Neural crest cell (in vitro differentiated cells): Measurements from ENCODE around the gene PEX7. TPM values are rescaled to one million over a fixed set of nuclear protein-coding genes. Genes with fewer than 3 reads are reported as not detected.

ENCODE experiments used
- DNase-seq: peaks from one replicate; pipeline ENCODE4 v3.0.0; 2021; ENCODE audit warnings: low read depth, mixed read lengths, low spot score
- H3K27ac Mint-ChIP-seq: one replicate; pipeline ENCODE4 v1.8.0; 2021; ENCODE audit warnings: mild to moderate bottlenecking, mixed read lengths; ENCODE audit not compliant: unreplicated experiment
- H3K27me3 Mint-ChIP-seq: 2 replicates; pipeline ENCODE4 v1.8.0; 2021; ENCODE audit warnings: low read depth, mild to moderate bottlenecking, mixed read lengths
- H3K36me3 Mint-ChIP-seq: 2 replicates; pipeline ENCODE4 v1.8.0; 2021; ENCODE audit warnings: low read depth, mild to moderate bottlenecking, mixed read lengths
- H3K4me1 Mint-ChIP-seq: 2 replicates; pipeline ENCODE4 v1.8.0; 2021; ENCODE audit warnings: mixed read lengths
- H3K4me3 Mint-ChIP-seq: one replicate; pipeline ENCODE4 v1.8.0; 2021; ENCODE audit warnings: mild to moderate bottlenecking, mixed read lengths
- H3K9me3 Mint-ChIP-seq: 2 replicates; pipeline ENCODE4 v1.8.0; 2021; ENCODE audit warnings: mixed read lengths
- total RNA-seq: library from RNA; stranded (reverse); gene quantifications from 2 replicates; pipeline ENCODE4 v1.2.1, GENCODE V29; 2021
- TF ChIP-seq, protein P1 (sequence below): fragments of 200-600 bp; sonication (generic); conservative IDR thresholded peaks from 2 replicates; pipeline ENCODE4 v1.5.0; 2021; ENCODE audit warnings: antibody characterized with exemption, mild to moderate bottlenecking

PEX7 gene
- total RNA-seq, 1 donor from 2014 or later, result 5.3 TPM

DNA sequence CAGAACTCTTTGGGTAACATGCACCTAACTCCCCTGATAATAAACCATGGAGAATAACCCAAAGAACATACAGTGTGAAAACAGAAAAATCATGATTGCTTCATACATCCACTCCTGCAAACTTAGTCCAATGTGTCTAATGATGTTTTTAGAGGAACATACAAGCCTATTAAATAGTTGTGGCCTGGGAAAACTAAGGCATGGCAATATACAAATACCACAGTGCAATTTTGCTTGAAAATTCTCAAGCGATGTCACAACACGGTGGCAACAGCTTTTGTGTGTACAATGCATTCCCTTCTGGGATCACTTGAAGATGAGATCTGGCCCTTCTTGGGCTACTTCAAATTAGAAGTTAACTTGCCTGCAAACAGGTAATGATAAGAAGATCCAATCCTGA is 46.8 kb upstream of the PEX7 start:
- H3K36me3 Mint-ChIP-seq, result no peaks in the 10 kb centered on the region
- H3K9me3 Mint-ChIP-seq, result no peaks in the 10 kb centered on the region
- no peak overlapping the region for H3K27ac Mint-ChIP-seq
- TF ChIP-seq, protein P1, sequence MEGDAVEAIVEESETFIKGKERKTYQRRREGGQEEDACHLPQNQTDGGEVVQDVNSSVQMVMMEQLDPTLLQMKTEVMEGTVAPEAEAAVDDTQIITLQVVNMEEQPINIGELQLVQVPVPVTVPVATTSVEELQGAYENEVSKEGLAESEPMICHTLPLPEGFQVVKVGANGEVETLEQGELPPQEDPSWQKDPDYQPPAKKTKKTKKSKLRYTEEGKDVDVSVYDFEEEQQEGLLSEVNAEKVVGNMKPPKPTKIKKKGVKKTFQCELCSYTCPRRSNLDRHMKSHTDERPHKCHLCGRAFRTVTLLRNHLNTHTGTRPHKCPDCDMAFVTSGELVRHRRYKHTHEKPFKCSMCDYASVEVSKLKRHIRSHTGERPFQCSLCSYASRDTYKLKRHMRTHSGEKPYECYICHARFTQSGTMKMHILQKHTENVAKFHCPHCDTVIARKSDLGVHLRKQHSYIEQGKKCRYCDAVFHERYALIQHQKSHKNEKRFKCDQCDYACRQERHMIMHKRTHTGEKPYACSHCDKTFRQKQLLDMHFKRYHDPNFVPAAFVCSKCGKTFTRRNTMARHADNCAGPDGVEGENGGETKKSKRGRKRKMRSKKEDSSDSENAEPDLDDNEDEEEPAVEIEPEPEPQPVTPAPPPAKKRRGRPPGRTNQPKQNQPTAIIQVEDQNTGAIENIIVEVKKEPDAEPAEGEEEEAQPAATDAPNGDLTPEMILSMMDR, result no peak
- H3K27me3 Mint-ChIP-seq, result peaks cover 4% of the 10 kb centered on the region
- H3K4me3 Mint-ChIP-seq, result no peak overlapping the region
- no peak for DNase-seq
- H3K4me1 Mint-ChIP-seq, result no peaks in the 10 kb centered on the region

DNA sequence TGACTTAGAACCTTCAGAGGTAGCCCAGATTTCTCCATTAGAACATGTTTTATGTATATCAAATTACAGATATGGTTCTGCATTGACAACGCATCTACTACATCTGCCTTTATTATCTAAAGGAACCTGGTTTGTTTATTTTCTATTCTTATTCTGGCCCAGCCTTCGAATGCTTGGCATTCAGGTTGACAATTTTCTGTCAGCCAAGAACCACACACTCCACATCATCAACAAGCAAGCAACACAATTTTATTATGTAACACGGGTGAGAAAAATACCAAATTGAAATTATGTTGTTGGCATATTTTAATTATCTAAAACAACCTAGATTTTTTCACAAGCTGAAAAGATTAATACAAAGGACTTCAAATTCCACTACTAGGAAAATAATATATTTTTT is 44.7 kb upstream of the PEX7 start:
- H3K4me1 Mint-ChIP-seq, result no peaks in the 10 kb centered on the region
- TF ChIP-seq, protein P1, result no peak
- no peaks in the 10 kb centered on the region for H3K9me3 Mint-ChIP-seq
- DNase-seq, result no peak
- H3K4me3 Mint-ChIP-seq, result no peak overlapping the region
- peaks cover 7% of the 10 kb centered on the region for H3K27me3 Mint-ChIP-seq
- H3K36me3 Mint-ChIP-seq, result no peaks in the 10 kb centered on the region
- H3K27ac Mint-ChIP-seq, result no peak overlapping the region

DNA sequence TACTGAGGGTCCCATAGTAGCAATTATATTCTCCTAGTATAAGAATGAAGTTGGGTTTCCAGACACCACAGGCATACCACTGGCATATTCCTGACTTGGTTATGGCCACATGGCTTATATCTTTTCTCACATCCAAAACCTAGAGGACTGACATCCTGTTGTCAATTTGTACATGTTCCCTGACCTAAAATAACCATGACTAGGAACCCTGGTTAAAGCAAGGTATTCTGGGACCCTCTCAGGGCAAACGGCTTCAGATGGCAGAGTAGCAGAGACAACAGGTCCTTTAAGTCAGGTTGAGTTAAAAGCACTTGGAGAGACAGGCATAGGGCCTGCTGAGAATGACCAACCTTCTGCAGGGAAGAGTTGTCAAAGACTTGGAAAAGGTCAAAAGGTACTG is 42.7 kb upstream of the PEX7 start:
- no peak for DNase-seq
- Mint-ChIP-seq H3K27me3 (peaks cover 7% of the 10 kb centered on the region), H3K4me3 (no peak overlapping the region), H3K27ac (no peak overlapping the region), H3K4me1 (no peaks in the 10 kb centered on the region), H3K9me3 (no peaks in the 10 kb centered on the region), H3K36me3 (no peaks in the 10 kb centered on the region)
- TF ChIP-seq, protein P1, result no peak

DNA sequence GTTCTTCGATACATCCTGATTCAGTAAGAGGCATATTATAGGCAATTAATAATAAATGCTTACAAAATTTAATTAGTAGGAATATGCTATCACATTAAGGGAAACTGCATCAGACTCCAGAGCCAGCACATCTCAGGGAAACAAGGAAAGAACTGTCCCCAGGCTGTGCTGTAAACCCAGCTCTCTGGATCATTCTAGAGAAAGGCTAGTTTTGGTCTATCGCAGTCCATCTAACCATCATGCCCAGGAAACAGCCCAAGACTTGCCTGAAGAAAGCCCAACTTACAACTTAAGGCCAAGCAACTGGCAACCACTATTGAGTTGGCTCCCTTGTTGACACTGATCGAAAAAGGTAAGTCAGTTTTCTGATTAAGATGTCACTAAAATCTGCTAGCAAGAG is 41.4 kb upstream of the PEX7 start:
- H3K9me3 Mint-ChIP-seq, result no peaks in the 10 kb centered on the region
- TF ChIP-seq, protein P1, result no peak

DNA sequence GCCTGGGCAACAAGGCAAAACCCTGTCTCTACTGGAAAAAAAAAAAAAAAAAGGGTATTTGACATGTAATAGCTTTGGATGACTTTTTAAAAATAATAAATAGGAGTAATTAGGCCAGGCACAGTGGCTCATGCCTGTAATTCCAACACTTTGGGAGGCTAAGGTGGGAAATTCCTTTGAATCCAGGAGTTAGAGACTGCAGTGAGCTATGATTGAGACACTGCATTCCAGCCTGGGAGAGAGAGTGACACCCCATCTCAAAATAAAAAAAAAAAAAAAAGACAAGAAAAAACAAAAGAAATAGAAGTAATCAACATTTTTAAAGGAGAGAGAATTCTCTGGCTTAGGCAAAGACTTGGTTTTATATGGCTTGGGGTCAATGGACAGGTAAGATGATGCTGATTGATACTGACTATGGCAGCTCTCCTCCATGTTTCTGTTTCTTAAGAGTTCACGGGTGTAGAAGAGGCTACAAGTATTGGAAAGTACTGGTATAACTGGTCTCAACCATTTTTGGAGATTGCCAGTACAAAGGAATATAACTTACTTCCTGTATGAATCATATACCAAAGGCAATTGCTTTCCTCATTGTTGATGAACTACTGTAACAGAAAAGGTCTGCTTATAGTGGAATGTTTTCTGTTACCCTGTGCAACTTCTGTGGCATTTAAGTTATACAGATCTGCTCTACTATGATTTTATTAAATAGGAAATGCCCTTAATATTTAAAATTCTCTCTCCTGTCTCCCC is 40.2 kb upstream of the PEX7 start:
- H3K36me3 Mint-ChIP-seq, result no peaks in the 10 kb centered on the region
- H3K4me3 Mint-ChIP-seq, result no peak overlapping the region
- H3K4me1 Mint-ChIP-seq, result no peaks in the 10 kb centered on the region
- H3K9me3 Mint-ChIP-seq, result no peaks in the 10 kb centered on the region
- no peak for DNase-seq
- TF ChIP-seq, protein P1, result no peak
- H3K27me3 Mint-ChIP-seq, result peaks cover 22% of the 10 kb centered on the region
- H3K27ac Mint-ChIP-seq, result no peak overlapping the region

More for the DNA sequence above, 41.4 kb upstream of the PEX7 start:
- H3K36me3 Mint-ChIP-seq, result no peaks in the 10 kb centered on the region
- H3K4me1 Mint-ChIP-seq, result no peaks in the 10 kb centered on the region
- no peak overlapping the region for H3K4me3 Mint-ChIP-seq
- no peak for DNase-seq
- H3K27ac Mint-ChIP-seq, result no peak overlapping the region
- peaks cover 15% of the 10 kb centered on the region for H3K27me3 Mint-ChIP-seq
